NCI-H345 treated with DMSO at 0.1 percent for 48 hours (cell line): ENCODE results near the gene CDK11A.
"Not testable (repeated sequence)": the region's sequence is repeated elsewhere in the genome, so short reads cannot be mapped to it uniquely, and the experiment has no call there.

Source experiments
- DNase-seq: peaks from one replicate; lab custom pipeline; 2025; ENCODE audit not compliant: unreplicated experiment; lab: John Stamatoyannopoulos, UW

The CDK11A gene

DNA sequence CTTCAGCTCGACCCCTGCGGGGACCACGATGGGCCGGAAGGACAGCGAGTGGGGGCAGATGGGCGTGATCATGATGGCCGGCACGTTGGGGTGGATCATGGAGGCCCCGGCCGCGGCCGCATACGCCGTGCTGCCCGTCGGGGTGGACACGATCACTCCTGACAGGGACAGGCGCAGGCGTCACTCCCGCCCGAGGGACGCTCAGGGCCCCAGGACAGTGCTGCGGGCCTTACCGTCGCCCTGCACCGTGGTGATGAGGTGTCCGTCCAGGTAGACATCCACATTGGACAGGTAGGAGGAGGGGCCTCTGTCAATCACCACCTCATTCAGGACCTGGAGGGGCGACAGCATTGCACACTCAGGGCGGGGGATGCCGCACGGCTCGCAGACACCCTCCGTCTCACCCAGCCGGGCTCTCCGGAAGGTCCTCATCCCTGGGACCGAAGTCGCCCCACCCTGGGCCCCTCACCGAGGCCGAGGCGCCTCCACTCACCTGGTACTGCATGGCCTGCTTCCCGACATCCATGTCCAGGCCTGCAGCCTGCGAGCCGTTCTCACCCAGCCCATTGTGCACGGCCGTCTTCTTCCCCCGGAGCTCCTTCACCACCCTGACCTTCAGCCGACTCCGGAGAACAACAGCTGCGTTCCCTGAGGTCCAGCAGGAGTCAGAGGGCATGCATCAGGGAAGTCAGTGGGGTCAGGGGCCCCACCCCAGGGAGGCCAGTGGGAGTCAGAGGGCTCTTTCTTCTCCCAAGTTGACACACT, 30.1 kb upstream of the CDK11A start:
- DNase-seq, result no peak

GRCh38 chr1:1753607-1754005, 29.4 kb upstream of the CDK11A start:
- no peak for DNase-seq

DNA sequence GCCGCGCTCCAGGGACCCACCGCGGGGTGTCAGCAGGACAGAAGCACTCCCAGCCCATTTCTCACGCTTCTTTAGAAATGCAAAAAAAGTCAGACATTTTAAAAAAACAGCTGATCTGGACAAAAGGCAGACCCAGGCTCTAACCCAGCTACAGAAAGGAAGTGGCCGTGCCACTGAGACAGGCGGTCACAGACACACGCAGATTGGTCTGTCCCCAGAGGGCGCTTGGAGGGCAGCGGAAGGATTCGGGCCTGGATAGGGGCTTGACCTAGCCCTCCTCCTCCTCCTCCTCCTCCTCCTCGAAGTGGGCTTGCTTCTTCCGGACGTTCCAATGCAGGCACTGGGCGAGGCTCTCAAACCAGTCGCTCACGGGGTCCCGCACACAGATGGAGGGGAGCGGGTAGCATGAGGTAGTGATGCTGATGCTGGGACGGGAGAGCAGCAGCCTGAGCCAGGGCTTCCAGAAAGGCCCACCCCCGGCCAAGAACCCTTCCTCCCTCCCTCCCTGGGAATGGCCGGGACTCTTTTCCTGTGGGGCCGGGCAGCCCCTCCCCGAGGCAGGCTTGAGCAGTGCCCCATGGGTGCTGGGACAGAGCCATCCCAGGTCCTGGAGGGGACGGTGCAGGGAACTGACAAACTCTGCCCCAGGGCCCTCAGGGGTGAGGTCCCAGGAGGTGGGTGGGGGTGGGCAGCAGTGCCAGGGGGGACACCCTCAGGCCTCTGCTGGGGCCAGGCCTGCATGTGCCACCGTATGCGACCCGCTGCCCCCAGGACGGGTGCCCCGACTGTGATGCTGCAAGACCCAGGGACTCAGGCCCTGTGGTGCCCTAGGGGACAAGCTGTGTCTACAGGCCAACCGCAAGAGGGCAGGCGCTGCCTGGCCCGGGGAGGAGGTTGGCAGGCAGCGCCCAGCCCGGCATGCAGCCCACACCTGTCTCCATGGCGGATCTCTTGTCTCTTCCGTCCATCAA, 28.8 kb upstream of the CDK11A start:
- DNase-seq, result no peak

DNA sequence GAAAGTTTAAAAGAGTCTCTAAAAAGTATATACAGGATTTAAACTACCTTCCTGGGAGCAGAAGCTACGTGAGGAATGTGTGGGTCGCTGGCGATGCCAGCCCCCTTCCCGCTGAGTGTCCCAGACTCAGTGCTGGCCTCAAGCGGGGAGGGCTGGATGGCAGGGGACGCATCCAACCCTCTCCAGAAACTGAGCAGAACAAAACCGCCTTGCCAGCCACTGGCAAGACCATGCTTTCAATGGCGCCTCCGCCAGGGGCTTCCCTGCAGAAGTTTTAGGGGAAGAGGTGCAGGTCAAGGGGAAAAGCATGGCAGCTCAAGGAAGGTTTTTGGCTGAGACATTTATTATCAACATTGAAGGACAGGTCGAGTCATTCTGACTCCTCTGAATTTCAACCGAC, 28.0 kb upstream of the CDK11A start:
- DNase-seq, result no peak

- not testable (repeated sequence) for DNase-seq
These were observed 25.8 kb upstream of the CDK11A start for GRCh38 chr1:1749941-1750340.

DNA sequence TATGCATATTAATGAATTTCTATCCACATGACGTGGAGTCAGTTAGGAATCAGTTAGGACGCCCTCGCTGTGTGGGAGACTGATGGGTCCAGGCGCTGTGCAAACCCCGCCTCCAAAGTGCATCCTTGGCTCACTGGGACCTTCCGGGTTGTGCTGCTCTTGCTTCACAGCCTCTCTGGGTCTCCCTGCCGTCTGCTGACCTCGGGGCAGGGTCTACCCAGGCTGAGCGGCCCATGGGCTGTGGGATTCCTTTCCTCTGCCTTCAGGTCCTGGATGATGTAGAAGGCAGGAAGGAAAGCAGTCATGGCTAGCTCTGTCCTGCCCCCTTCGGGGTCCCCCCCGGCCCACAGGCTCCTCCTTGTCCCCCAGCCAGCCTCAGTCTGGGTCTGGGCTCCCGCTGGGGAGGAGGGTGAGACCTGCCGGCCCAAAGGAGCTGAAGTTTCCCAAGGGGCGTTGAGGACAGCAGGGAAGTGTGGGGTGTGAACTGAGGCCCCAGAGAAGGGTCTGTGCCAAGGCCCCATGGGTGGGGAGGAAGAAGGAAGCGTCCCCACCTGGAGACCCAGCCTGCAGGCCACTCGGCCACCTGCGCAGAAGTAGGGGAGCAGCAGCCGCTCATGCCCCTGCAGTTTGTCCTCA, 24.6 kb upstream of the CDK11A start:
- DNase-seq, result no peak

- not testable (repeated sequence) for DNase-seq
These were observed 22.4 kb upstream of the CDK11A start for GRCh38 chr1:1746566-1746909.

GRCh38 chr1:1745651-1746565, 21.8 kb upstream of the CDK11A start:
- peak; percentile 34 for DNase-seq

GRCh38 chr1:1742529-1742928, 18.4 kb upstream of the CDK11A start:
- not testable (repeated sequence) for DNase-seq

DNA sequence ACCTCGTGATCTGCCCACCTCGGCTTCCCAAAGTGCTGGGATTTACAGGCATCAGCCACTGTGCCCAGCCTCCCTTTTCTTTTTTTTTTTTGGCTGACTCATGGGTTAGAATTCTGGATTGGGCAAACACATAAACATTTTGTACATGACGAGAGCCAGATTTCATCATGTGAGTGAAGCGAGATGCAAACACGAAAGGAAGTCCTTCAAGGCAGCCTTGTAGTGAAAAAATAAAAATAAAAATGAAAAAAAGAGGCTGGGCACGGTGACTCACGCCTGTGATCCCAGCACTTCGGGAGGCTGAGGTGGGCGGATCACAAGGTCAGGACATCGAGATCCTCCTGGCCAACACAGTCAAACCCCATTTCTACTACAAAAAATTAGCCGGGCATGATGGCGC, 16.9 kb upstream of the CDK11A start:
- not testable (repeated sequence) for DNase-seq

DNA sequence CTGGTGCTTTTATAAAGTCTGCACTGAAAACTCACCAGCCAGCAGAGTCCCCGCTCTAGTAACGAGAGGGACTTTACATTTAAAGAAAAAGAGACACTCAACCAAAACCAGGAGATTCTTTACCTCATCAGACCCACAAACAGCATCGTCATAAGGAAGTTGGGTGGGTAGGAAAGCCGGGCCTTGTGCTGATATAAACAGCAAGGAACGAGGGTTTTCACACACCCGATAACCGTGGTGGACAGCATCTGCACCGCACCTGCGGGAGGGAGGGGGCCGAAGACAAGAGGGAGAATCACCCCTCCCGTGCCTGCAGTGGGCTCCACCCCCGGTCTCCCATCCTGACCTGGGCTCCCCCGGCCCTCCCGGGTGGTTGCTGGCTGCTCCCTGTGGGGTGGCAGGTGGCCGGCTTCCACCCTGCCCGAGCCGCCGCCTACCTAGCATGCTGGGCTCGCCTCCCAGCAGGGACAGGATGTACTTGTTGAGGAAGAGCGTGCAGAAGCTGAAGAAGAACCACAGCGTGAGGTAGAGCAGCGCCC, 14.7 kb upstream of the CDK11A start:
- not testable (repeated sequence) for DNase-seq

DNA sequence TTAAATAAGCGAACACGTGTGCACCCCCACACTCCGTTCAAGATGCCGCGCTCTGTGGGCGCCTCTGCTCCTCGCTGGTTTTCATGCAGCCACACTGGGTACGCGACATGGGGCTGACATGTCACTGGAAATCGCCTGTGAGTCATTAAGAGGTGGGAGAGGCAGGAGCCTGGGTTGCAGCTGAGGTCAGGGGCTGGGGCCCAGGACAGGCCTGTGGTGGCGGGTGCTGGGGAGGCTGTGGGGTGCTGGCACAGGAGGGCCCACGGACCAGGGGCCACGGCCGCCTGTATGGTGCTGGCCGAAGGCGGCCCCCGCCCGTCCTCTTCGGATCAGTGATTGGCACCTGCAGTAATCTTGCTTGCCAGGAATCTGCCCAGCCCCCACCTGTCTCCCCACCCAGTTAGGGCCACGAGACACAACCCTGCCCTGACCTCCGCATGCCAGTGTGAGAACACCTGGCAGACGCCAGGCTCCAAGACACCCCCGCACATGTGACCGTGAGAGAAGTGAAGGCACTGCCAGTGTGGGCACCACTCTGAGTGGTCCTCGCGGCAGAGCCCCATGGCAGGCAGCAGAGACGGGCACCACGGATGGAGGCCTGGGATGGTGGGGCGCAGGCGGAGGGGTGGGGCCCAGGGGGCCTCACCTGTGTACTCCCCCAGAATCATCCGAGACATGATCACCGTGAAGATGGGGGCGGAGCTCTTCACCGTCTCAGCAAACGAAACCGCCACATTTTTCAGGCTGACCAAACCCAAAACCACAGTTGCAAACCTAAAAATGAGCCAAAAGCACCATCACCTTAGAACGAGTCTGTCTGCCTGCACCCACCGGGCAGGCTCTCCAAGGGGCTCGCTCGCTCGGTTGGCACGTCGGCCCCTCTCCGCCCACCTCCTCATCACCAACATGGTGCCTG, 13.8 kb upstream of the CDK11A start:
- DNase-seq, result not testable (repeated sequence)

DNA sequence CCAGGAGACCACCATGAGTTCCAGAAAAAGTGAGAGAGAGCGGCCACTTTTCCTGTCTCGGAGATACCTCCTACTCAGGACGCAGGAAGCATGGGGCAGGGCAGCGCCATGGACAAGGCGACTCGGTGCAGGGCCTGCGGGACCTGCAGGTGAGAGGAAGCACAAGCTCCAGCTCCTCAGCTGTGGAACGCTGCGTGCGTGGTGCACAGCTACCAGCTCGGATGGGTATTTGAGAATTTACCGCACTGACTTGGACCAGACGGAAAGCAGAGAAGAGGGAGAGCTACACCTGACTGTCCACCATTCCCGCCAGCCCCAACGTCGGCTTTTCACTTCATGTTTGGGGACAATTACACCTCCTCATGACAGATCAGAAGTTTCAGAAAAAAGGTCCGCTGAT, 8.2 kb upstream of the CDK11A start:
- no peak for DNase-seq

DNA sequence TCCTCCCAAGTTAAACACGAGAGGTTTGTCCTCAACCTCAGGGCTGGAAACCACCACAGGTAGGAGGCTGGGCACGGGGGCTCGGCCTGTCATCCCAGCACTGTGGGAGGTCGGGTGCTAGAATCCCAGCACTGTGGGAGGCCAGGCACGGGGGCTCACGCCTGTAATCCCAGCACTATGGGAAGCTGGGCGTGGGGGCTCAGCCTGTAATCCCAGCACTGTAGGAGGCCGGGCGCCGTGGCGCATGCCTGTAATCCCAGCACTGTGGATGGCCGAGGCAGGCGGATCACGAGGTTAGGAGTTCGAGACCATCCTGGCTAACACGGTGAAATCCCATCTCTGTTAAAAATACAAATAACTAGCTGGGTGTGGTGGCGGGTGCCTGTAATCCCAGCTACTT, 6.7 kb upstream of the CDK11A start:
- DNase-seq, result no peak

DNA sequence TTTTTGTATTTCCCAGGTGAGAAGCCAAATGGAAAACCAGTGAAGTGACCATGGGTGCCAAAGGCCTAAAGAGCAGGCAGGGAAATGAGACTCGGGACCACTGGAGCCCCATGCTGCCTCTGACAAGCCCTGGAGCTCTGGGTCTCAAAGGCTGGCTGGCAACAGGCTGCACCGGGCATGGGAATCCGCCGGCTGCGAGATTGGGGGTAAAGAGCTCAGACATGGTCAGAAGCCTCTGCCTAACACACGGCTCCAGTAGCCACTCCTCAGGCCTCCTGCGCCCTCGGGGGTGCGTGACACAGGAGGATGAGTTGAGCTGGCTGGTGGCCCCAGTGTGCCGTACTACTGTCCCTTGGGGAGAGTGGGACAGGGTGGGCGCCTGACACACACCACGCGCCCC, 6.1 kb upstream of the CDK11A start:
- DNase-seq, result not testable (repeated sequence)

GRCh38 chr1:1729116-1729816, 5.1 kb upstream of the CDK11A start:
- not testable (repeated sequence) for DNase-seq

DNA sequence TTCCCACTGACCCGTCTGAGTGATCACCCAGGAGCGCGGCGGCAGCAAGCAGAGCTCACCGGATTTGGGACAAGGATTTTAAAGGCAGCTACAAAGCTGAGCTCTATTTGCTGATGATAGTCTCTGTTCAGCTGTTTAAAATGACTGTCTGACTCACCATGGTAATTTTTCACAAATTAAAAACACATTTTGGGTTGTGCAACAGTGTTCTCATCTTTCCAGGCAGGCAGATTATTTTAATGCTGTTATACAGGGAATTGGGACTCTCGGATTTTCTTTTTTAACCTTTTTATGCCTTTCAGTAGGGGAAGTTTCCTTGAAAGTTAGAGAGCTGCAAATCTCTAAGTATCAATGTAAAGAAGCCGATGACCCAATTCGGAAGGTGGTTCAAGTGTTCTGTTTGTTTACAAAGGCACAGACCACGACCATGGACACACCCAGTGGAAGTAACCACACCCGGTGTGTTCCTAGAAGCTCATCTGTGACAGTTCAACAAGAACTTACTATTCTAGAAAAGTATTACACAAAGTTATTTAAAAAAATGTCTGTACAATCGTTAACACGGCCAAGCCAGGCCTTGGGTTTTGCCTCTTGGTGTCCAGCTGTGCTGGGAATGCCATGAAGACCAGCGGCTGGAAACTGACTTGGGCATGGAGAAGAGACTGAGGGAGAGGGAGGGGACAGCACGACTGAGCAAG, 4.3 kb upstream of the CDK11A start:
- DNase-seq, result not testable (repeated sequence)

GRCh38 chr1:1727131-1727651, 3.0 kb upstream of the CDK11A start:
- not testable (repeated sequence) for DNase-seq
